AG20443 (cell line): ENCODE measurements around the gene MLEC.

ENCODE experiments used
- DNase-seq: peaks from one replicate; pipeline ENCODE4 v3.0.0; 2012; ENCODE audit warnings: low spot score, mixed read lengths

Gene MLEC

GRCh38 chr12:120686690-120687577 lies at the start of gene MLEC:
Gene MLEC, plus strand, starts transcription at chr12:120687149. Its CDS starts 148 bp downstream, at chr12:120687297.
- peak; percentile 99 for DNase-seq

- no peak for DNase-seq
Measured at GRCh38 chr12:120639771-120640721, 46.9 kb upstream of the MLEC start, which contains the start of gene CABP1. Gene CABP1, plus strand, starts transcription at chr12:120640626. Its CDS starts 60 bp downstream, at chr12:120640686.

DNA sequence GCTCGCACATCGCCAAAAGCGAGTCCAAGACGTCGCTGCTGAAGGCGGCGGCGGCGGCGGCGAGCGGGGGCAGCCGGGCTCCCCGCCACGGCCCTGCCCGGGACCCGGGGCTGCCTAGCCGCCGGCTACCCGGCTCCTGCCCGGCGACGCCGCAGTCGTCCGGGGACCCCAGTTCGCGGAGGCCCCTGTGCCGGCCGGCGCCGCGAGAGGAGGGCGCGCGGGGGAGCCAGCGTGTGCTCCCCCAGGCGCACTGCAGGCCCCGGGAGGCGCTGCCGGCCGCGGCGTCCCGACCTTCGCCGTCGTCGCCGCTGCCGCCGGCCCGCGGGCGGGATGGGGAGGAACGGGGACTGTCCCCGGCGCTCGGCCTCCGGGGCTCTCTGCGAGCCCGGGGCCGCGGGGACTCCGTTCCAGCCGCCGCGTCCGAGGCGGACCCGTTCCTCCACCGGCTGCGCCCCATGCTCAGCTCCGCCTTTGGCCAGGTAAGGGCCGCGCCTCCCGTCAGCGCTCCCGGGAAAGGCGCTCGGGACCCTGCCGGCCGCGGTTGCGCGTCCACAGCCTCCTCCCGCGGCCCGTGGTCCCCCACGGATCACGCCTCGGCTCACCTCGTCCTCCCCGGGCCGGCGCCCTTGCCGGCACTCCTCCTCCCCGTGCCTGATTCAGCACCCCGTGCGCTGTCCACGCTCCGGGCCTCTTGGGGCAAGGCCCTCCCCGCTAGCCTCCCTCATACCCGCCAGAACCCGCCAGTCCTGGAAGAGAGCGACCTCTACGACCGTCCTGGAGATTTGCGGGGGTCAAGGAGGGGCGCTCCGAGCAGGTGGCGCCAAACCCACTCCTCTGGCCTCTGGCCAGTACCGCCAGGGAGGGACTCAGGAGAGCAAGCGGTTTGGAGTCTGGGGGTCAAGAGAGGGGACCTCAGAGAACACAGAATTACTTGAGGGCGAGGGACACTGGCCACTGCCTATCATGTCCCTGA lies 45.8 kb upstream of the MLEC start:
- DNase-seq: peak; percentile 78

DNA sequence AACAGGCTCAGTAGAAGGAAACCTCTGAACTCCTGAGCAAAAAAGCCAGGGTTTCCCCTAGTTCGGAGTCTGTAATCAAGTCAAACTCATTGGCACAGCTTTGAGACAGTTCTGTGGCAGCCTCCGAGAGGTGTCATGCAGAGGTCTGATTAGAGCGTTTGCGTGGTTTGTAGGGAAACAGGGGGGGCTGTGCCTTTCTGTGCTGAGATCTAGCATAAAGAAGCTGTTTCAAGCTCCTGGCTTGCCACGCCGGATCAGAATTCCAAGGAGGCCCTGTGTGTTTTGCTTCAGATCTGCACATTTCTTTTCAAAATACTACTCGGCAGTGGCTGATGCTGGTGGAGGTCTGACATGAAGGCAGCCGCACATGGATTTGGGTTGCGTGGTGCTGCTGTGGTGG lies 44.8 kb upstream of the MLEC start:
- DNase-seq: no peak

GRCh38 chr12:120642826-120643225 lies 44.1 kb upstream of the MLEC start:
- no peak for DNase-seq

- no peak for DNase-seq
Measured at GRCh38 chr12:120643574-120643973, 43.4 kb upstream of the MLEC start.

GRCh38 chr12:120646044-120646443 lies 40.9 kb upstream of the MLEC start:
- DNase-seq: no peak

DNA sequence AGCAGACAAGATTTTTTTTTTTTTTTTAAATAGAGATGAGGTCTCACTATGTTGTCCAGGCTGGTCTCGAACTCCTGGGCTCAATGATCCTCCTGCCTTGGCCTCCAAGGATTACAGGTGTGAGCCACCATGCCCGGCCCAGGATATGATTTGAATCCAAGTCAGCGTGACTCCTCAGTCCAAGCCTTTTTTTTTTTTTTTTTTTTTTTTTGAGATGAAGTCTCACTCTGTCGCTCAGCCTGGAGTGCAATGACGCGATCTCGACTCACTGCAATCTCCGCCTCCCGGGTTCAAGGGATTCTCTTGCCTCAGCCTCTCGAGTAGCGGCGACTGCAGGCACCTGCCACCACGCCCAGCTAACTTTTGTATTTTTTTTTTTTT lies 39.6 kb upstream of the MLEC start:
- no peak for DNase-seq

- no peak for DNase-seq
Measured at GRCh38 chr12:120649442-120650232, 37.3 kb upstream of the MLEC start.

GRCh38 chr12:120650233-120650690 lies 36.7 kb upstream of the MLEC start:
- no peak for DNase-seq

GRCh38 chr12:120651821-120652220 lies 35.1 kb upstream of the MLEC start:
- DNase-seq: no peak

DNA sequence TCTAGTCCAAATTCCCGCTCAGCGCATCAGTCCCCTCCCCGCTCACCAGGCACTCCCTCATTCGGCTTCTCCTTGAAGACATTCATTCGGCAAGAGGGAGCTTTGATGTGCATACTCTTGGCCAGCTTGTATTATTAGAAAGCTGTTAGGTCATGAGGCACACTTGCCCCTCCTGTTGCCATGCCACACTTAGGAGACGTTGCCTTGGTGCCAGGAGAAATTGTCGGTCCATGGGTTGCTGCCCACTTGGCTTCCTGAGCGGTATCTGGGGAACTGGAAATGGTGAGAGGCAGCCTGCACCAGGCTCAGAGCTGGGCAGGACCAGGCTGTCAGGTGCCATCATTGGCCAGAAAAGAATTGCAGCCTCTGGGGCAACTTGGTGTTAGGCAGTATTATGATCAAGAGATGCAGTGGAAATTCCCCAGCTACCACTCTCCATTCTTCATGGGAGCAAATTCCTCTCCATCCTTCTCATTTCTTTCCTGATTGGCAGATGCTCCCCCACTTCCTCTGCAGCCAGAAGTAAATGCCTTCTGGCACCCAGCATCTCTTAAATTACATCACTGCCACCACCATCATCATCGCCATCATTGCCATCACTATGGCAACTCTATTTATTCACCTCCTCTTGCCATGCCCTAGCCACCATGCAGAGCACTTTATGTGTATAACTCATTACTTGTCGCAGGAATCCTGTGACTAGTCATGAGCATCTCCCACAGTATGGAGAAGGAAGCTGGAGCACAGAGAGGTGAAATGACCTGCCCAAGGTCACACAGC lies 34.1 kb upstream of the MLEC start:
- DNase-seq: no peak

DNA sequence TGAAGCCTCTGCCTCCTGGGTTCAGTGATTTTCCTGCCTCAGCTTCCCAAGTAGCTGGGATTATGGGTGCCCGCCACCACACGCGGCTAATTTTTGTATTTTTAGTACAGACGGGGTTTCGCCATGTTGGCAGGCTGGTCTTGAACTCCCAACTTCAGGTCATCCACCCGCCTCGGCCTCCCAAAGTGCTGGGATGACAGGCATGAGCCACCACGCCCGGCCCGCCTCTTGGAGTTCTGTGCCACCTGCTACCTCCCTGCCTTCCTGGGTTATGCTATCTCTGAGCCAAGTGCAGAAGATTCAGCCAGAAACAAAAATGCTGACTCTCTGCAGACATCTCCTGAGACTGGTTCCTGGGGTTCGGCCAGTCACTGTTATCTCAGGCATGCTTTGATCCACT lies 33.3 kb upstream of the MLEC start:
- no peak for DNase-seq

DNA sequence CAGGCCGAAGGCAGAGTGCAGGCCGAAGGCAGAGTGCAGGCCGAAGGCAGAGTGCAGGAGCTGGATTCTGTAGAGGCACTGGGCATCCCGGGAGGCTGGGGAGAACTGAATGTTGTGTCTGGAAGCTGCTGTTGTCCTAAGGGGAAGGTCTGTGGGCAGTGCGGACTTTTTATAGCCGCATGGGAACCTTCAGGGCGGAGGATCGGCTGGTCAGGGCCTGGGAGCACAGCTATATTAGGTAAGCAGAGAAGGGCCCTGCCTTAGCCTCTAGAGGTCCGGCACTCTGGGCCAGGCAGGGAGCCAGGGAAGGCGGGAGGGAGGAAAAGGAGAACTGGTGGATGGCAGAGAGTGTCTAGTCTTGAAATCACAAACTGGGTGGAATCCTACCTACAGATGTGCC lies 32.3 kb upstream of the MLEC start:
- no peak for DNase-seq

- no peak for DNase-seq
Measured at GRCh38 chr12:120656008-120656407, 30.9 kb upstream of the MLEC start.

DNA sequence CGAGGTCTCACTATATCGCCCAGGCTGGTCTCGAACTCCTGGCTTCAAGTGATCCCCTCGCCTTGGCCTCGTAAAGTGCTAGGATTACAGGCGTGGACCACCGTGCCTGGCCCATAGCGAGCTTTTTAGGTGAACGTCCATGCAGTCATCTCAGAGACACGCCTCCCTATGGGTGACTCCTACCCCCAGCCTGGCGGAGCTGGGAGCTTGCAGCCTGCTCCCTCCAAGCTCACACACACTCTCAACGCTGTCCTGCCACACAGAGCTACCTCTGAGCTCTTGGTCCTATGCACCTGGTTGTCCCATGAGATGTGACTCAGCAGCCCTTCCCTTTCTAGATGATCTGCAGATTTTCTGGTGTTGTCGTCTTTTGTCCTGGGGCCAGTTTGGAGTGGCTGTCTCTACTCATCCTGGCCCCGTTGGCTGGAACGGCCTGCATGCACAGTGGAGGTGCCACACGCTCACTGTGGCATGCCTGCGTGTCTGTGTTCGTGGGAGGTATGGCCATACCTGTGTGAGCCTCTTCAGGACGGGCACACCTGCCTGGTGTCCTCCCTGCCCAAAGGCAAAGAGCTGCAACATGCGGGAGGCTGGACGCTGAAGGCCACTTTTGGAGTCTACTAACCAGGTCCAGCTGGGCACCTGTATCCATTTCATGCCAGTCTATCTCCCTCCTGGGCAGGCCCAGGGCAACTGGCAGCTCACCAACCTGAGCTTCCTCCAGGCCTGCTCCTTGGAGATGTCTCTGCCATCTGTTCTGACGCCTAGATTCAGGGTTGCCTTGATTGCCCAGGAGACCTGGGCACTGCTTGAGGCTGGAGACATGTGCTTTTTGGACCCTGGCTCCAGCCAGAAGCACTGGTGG lies 28.4 kb upstream of the MLEC start:
- DNase-seq: no peak

GRCh38 chr12:120659151-120659525 lies 27.8 kb upstream of the MLEC start:
- no peak for DNase-seq

DNA sequence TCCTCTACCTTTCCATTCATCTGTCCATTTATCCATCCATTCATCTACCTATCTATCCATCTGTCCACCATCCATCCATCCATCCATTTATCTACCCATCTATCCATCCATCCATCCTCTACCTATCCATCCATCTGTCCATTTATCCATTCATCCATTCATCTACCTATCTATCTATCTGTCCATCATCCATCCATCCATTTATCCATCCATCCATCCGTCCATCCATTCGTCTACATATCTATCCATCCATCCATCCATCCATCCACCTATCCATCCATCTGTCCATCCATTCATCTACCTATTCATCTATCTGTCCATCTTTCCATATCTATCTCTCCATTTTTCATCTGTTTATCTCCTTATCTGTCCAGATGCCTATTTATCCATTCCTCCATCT lies 25.5 kb upstream of the MLEC start:
- DNase-seq: no peak

DNA sequence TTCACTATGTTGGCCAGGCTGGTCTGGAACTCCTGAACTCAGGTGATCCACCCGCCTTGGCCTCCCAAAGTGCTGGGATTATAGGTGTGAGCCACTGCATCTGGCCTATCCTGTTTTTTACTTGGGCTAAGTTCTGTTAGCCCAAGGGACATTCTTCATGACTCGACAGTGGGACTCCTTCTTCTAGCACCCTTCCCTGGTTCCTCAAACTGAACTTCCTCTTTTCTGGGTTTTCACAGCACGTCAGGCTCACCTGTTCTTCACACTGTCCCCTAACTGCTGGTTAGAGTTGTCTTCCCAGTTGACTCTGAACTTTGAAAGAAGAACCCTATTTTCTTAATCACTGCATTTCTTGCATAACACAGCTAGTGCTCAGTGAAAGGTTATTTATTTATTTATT lies 24.1 kb upstream of the MLEC start:
- no peak for DNase-seq
